LoVo (cell line): Measurements from ENCODE around the gene LYSMD1.
"Not testable (repeated sequence)": the region's sequence is repeated elsewhere in the genome, so short reads cannot be mapped to it uniquely, and the experiment has no call there.

Experiments
- DNase-seq: peaks from one replicate; pipeline ENCODE4 v3.0.0-alpha.2; 2016; ENCODE audit warnings: low spot score

The LYSMD1 gene, protein sequence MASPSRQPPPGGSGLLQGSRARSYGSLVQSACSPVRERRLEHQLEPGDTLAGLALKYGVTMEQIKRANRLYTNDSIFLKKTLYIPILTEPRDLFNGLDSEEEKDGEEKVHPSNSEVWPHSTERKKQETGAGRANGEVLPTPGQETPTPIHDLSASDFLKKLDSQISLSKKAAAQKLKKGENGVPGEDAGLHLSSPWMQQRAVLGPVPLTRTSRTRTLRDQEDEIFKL

DNA sequence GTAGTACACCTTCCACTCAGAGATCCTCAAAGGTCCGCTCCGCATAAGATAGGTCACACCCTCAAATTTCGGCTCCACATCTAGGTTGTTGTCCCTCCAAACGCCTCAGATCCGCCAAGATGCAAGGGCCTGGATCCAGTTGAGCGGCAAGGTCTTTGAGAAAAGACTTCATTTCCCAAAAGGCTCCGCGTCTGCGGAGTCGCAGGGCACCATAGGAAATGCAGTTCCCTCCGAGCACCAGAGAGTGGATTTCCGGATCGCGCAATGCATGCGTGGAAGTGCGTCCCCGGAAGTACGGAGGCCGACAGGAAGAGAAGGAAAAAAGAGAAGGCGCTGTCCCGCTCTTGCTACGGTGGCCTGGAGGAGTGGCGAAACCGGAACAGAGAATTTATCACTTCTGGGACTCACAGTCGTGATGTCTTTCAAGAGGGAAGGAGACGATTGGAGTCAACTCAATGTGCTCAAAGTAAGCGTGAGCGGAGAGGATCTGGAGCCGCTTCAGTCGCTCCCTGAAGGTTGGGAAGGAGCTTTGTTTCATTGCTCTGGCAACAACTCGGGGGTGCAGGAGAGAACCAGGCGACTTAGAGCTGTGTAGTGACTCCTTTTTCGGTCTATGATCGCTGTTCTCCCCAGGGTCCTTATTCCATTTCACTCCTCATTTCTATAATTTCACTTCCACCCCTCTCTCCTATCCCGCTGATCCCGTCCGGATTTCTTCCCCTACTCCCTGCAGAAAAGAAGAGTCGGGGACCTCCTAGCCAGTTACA lies at the start of gene LYSMD1, which contains the start of gene SCNM1:
TSS of gene LYSMD1 (minus strand) at position 165 of the 767 bp plus-strand sequence. CDS start 644 bp downstream, outside the sequence.
TSS of gene SCNM1 (plus strand) at position 407 of the 767 bp plus-strand sequence. CDS start at position 416, 9 bp downstream.
- DNase-seq = peak; percentile 99

DNA sequence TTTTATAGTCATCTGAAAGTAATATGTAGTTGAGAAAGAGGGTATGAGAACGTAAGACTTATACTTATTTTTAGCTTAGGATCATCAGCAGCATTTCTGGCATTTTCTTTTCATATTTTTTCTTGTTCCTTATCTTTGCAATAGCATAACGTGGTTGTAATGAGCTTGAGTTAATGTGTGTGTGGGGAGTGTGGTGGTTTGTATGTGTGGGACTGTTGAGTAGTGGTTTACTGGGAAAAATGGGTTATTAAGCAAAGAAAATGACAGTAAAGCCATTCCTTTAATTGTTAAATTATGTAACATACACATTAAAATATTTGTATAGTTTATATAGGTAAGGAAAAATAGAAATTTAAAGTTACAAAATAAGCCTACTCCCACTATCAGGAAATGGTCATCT lies 47.9 kb upstream of the LYSMD1 start:
- DNase-seq = no peak

DNA sequence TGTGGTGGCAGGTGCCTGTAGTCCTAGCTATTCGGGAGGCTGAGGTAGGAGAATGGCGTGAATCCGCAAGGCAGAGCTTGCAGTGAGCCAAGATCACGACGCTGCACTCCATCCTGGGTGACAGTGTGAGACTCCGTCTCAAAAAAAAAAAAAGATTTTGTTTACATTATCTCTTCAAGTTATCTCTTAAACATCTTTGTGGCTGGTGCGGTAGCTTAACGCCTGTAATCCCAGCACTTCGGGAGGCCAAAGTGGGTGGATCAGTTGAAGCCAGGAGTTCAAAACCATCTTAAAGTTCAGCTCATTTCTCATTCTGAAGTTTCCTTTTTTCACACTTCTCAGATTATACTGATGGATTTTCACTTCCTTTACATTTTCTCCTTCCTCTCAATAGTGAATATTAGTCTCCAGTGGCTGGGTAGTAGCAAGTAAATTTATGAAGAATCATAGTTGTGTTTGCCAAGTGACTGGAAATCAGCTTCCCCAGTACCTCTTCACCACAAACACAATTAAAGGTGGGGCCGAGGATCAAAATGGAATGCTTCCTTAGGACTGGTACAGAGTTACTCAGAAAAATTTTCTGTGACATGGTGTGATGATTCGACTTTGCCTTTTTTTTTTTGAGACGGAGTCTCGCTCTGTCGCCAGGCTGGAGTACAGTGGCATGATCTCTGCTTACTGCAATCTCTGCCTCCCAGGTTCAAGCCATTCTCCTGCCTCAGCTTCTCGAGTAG lies 46.4 kb upstream of the LYSMD1 start:
- DNase-seq = no peak

DNA sequence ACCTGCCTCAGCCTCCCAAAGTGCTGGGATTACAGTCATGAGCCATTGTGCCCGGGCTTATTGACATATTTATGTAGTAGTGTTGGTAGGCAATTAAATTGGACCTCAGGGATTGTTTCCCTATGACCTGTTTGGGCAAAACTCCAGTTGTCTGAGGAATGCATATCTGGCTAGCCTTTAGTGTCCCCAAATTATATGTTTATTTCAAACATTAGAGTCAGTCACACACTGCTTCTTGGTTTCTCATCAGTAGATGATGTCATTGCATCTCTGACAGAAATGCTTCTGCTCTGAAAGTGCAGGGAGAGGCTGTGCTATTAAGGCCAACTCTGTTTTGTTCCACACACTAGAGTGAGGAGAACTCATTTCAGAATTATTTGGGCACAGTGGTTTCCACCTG lies 45.1 kb upstream of the LYSMD1 start:
- no peak for DNase-seq

DNA sequence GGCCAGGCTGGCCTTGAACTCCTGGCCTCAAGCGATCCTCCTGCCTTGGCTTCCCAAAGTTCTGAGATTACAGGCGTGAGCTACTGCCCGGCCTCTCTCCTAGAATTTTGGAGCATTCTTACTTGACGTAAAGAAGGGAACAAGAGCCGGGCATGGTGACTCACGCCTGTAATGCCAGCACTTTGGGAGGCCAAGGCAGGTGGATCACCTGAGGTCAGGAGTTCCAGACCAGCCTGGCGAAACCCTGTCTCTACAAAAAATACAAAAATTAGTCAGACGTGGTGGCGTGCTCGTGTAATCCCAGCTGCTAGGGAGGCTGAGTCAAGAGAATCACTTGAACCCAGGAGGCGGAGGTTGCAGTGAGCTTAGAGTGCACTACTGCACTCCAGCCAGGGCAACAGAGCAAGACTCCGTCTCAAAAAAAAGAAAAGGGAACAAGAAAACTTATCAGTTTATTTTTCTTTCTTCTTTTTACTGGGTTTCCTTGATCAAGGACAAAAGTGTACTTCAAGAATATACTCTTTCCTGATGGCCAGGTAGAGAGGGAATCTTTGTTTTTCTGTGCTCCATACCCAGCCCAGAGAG lies 39.8 kb upstream of the LYSMD1 start:
- DNase-seq = not testable (repeated sequence)

DNA sequence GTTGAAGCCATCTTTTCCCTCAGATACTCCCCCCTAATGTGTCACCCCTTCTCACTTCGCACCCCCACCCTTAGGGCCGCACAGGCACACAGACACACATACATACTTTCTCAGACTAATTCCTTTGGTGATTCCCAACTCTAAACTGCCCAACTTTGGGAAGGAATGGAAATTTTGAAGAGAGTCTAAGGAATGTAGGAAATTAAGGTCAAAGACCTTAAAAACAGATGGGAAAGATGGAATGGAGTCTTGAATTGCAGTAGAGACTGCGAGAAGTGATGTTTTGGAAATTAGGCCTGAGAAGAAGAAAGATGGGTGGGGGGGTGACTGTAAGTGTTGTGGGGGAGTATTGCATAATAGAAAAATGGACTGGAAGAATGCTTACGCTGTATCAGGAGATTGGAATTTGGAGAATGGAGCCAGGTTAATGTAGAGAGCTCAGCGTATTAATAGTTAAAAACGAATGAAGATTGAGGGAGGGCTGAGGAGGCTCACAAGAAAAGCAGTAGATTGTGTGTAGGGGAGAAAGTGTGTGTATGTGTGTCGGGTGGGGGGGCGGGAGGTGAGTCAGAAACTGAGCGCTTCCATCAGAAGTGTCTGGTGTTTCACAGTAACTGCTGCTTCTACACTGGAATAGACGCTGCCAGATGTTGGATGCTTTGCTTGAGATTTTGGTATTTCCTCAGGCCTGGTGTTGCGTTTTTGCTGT lies 34.3 kb upstream of the LYSMD1 start:
- no peak for DNase-seq

DNA sequence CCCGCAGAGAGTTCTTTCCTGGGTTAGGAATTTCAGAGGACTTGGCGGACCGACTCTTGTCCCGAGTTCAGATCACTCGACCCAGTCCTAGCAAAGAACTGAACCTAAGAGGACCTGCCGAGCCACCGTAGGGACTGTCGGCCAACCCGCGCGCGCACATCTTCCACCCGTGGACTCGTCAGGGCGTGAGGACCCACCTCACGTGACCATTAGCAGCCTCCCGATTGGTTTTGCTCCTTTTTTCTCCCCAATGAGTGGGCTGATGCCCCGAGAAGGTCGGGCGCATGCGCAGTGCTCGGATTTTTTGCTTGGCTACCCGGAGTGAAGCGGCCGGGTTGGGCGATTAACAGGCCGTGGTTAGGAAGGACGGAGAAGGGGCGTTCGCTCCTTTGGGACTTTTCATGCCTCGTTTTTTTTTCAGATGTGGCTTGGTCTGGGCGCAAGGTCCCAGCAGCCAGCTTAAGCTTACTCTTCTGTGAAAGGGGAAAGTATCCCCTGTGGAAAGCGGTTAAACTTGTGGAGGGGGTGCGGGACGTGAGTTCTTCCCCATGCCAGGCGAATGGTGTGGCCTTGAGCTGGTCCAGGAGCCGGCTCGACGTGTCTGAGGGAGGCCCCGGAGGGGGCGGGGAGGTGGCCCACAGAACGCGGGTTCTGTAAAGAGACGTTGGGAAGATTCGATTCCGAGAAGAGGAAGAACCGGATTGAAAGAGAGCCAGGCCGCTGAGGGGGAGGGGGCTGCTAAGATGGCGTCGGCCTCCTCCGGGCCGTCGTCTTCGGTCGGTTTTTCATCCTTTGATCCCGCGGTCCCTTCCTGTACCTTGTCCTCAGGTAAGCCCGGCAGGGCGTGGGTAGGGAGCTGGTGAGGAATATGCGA lies 32.8 kb upstream of the LYSMD1 start, which contains the start of gene PIP5K1A:
TSS of gene PIP5K1A (plus strand) at position 299 of the 874 bp plus-strand sequence. CDS start at position 744, 445 bp downstream.
- peak; percentile 97 for DNase-seq

DNA sequence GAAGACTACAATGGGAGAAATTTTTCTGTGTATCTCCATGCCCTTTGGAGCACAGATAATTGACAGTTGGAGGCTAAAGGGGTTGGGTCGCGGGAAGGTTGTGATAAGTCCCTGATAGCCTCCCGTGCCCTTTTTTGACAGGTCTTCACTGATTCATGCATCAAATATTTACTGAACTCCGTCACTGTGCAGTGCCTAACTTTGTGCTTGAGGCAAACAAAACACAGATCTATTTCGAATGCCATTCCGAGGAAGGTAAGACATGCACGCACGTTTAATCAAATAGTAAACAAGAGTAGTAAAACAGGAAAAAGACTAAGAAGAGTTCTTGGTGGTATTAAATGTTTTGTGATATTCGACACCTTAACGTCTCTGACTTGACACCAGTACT lies 32.2 kb upstream of the LYSMD1 start:
- peak; percentile 68 for DNase-seq

DNA sequence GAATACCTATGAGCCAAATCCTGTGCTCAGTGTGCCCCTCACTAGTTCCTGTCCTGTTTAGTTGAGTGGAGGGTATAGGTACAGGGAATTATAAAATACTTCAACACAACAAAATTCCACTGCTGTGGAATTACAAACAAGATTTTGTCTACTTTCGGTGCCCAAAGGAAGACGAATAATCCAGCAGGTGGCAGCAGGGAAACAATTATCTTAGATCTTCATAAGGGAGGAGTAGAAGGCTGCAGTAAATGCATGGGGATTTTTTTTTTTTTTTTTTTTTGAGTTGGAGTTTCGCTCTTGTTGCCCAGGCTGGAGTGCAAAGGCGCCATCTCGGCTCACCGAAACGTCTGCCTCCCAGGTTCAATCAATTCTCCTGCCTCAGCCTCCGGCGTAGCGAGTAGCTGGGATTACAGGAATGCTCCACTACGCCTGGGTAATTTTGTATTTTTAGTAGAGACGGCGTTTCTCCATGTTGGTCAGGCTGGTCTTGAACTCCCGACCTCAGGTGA lies 30.6 kb upstream of the LYSMD1 start:
- DNase-seq = peak; percentile 85

DNA sequence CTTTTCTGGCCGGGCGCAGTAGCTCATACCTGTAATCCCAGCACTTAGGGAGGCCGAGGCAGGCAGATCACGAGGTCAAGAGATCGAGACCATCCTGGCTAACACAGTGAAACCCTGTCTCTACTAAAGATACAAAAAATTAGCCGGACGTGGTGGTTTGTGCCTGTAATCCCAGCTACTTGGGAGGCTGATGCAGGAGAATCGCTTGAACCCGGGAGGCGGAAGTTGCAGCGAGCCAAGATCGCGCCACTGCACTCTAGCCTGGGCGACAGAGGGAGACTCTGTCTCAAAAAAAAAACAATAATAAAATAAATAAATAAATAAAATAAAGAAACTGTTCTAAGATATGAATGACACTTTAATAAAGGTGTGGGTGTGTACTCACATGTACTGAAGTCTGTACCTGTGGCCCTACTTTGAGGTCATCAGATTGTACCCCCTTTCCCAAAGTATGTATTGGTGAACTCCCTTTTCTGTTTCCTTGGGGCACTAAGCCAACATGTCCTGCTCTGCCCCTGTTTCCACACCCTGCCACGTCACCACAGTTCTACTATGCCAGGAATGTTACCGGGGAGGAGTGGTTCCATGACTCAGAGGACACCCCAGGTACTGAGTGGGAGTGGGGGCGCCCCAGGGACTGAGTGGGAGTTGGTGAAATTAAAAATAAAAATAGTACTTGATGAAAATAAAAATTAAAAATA lies 29.3 kb upstream of the LYSMD1 start:
- peak; percentile 98 for DNase-seq

DNA sequence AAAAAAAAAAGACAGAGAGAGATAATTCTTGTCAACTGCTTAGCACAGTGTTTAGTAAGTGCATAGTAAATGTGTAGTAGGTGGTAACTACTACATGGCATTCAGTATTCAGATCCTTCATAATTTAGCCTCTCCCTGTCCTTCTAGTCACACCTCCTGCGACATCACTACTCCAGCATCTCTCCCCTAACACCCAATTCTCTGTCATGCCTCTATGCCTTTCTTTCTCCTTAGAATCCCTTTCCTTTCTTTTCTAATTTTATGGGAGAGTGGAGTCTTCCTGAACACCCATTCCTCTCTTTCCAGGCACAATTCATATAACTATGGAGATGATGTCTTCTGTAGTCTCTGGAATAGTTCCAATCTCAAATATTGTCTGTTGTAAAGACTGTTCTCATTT lies 28.2 kb upstream of the LYSMD1 start:
- peak; percentile 9 for DNase-seq

DNA sequence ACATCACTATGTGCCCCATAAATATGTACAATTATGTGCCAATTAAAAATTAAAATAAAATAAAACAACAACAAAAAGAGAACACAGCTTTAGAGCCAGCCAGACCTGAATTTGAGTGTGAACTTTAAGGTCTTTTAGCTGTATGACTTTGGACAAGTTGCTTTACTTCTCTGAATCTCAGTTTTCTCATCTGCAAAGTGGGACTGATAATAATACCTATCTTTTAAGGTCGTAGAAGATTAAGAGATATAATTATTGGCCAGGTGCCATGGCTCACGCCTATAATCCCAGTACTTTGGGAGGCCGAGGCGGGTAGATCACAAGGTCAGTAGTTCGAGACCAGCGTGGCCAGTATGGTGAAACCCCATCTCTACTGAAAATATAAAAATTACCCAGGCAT lies 27.6 kb upstream of the LYSMD1 start:
- no peak for DNase-seq

DNA sequence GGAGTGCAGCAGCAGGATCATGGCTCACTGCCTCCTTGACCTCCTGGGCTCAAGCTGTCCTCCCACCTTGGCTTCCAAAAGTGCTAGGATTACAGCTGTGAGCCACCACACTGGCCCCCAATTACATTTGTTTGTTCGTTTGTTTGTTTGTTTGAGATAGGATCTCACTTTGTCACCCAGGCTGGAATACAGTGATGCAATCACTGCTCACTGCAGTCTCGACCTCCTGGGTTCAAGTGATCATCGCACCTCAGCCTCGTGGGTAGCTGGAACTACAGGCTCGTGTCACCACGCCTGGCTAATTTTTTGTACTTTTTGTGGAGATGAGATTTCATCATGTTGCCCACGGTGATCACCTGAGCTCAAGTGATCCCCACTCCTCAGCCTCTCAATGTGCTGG lies 26.3 kb upstream of the LYSMD1 start:
- DNase-seq = no peak

DNA sequence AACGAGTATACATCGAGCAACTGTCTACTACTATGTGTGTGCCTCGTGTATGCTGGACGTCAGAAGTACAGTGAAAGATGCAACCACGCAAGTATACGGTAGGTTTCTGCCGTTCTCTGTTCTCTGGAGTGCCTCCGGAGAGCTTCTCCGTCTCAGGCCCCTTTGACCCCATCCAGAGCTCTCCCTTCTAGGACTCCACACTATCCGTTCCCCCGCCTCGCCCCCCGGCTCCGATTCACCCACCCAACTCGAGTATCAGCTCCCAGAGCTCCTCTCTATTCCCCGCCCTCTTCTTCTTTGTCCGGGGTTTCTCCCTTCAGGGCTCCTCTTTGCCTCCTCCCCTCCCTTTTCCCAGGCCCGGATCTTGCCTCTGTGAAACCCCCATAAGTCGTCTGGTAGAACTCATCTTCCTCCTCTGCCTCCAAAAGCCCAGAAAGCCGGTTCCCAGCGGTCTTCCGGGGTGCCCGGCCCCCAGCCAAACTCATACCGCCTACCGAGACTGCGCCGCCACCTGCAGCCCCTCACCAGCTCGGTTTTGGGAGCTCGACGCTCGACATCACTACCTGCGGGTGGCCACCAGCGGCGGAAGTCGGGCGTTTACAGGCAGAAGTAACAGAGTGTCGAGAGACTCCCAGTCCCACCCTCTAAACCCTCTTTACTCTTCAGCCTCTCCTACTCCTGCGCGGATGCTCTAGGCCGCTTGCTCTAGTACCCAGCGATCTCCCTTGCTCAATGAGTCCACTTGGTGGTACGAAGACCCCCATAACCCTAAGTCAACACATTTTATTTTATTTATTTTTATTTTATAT lies 24.1 kb upstream of the LYSMD1 start, which contains the start of gene VPS72:
TSS of gene VPS72 (minus strand) at position 561 of the 809 bp plus-strand sequence. CDS start at position 485, 76 bp downstream.
- peak; percentile 90 for DNase-seq

DNA sequence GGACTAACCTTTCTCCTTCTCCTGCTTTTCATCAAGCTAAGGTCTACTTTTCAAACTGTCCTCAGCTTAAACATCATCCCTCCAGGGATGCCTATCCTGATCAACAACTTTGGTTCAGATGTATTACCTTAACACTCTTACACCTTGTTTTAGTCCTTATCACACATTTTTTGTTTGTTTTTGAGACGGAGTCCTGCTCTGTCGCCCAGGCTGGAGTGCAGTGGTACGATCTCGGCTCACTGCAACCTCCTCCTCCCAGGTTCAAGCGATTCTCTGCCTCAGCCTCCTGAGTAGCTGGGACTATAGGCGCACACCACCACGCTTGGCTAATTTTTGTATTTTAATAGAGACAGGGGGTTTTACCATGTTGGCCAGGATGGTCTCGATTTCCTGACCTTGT lies 23.0 kb upstream of the LYSMD1 start:
- DNase-seq = not testable (repeated sequence)

DNA sequence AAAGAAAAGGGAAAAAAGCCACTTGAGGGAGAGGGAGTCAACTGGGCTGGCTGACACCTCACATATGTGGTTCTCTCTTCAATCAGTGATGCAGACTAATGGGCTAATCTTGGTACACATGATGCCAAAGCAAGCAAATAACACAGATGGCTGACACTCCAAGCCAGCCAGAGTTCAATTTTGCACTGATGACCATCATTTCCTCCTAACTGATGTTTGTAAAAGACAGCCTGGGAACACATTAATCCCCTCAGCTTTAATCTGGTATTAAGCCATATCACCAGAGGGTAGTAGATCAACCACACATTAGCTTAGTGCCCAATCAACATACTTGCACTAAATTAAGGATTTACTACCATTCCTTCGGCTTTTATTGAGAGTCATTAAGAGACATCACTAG lies 21.5 kb upstream of the LYSMD1 start:
- no peak for DNase-seq

DNA sequence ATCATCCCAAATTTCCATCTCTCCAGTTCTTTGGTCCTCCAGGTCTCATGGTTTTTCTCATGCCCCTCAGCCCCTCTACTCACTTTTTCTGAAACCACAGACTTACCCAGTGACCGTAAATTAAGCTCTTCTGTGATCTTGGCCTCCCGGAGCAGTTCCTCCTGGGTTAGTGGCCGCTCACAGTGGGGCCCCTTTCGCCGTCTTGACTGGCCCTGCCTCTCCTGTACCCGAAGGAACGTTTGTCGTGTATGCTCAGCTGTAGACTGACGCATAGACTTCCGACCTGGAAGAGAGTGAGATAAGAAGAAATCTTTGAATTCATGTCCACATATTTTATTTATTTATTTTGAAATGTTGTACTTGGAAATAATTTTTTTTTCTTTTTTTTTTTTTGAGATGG lies 18.5 kb upstream of the LYSMD1 start:
- no peak for DNase-seq

DNA sequence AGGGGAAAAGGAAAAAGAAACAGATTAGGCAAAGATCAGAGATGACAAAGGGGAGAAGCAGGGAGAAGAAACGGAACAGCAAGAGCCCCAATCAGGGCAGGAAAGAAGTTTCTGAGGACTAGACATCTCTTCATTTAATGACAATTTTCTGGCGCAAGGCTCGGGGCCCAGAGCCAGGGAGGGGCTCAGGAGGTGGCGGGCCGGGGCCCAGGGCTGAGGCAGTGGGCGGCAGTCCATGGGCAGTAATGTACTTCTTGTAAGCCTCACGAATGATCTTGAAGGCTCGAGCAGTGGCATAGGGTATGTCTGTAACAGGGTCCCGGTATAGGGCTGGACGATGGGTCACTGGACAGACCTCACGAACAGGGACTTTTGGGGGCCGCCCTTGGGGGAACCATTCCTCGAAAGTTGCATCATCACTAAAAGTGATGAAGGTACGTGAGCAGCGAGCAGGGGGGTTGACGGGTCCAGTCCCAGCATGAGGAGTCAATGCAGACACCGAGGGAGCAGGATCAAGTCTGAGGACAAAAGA lies 10.9 kb upstream of the LYSMD1 start:
- no peak for DNase-seq

DNA sequence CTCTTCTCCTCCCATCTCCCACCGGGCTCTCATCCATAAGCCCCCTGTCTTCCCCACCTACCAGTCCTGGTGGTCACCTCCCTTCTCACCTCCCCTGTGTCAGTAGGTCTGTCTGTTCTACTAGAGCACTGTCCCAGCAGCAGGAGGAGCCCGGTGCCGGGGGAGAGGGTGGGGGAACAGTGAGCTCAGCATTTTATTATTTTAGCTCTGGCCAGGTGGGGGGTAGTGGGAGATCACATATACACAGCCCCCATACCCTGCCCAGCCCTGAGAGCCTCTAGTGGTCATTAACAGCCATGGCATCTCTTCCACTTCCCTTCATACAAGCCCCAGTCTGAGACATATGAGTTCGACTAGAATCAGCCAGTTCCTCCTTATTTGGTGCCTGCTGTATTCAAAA lies 10.2 kb upstream of the LYSMD1 start, which contains the start of gene TMOD4:
TSS of gene TMOD4 (minus strand) at position 119 of the 400 bp plus-strand sequence. CDS start 1,106 bp downstream, outside the sequence.
- DNase-seq = no peak
